Measurements from ENCODE around the gene AARS1. TPM values are rescaled to one million over a fixed set of nuclear protein-coding genes. Genes with fewer than 3 reads are reported as not detected.
"Not testable (repeated sequence)": the region's sequence is repeated elsewhere in the genome, so short reads cannot be mapped to it uniquely, and the experiment has no call there.

Gene AARS1
- total RNA-seq, 1 donor from 2014 or later = 297 TPM

- Mint-ChIP-seq H3K9me3 (ENCODE audit: unreplicated experiment) (no peaks in the 10 kb centered on the region), H3K27ac (ENCODE audit: unreplicated experiment) (peak overlapping the region; percentile 88), H3K4me1 (ENCODE audit: unreplicated experiment) (peaks cover 22% of the 10 kb centered on the region), H3K36me3 (ENCODE audit: unreplicated experiment) (peaks cover 36% of the 10 kb centered on the region), H3K4me3 (ENCODE audit: unreplicated experiment) (no peak overlapping the region), H3K27me3 (ENCODE audit: unreplicated experiment) (no peaks in the 10 kb centered on the region)
- TF ChIP-seq CTCF (IDR thresholded peaks at IDR 0.05) = peak; percentile 57
- peak; percentile 85 for DNase-seq (ENCODE audit: extremely low spot score, unreplicated experiment)
These were observed 36.8 kb downstream of the AARS1 start for GRCh38 chr16:70252355-70252988.

- H3K4me3 Mint-ChIP-seq (ENCODE audit: unreplicated experiment) = peak within 1 kb of the TSS; percentile 79
- peak; percentile 93 for TF ChIP-seq CTCF (IDR thresholded peaks at IDR 0.05)
- no peaks in the 10 kb centered on the region for H3K9me3 Mint-ChIP-seq (ENCODE audit: unreplicated experiment)
- peak; percentile 97 for DNase-seq (ENCODE audit: extremely low spot score, unreplicated experiment)
- peak within 1 kb of the TSS; percentile 88 for H3K27ac Mint-ChIP-seq (ENCODE audit: unreplicated experiment)
- peaks cover 32% of the 10 kb centered on the region for H3K36me3 Mint-ChIP-seq (ENCODE audit: unreplicated experiment)
- peaks cover 22% of the 10 kb centered on the region for H3K4me1 Mint-ChIP-seq (ENCODE audit: unreplicated experiment)
- no peaks in the 10 kb centered on the region for H3K27me3 Mint-ChIP-seq (ENCODE audit: unreplicated experiment)
These were observed 37.5 kb downstream of the AARS1 start, which contains the start of gene EXOSC6 for GRCh38 chr16:70251629-70252354. Gene EXOSC6, minus strand, starts transcription at chr16:70251940. Its CDS starts 40 bp downstream, at chr16:70251900.

GRCh38 chr16:70250748-70251628, 38.3 kb downstream of the AARS1 start:
- H3K27ac Mint-ChIP-seq (ENCODE audit: unreplicated experiment) = peak overlapping the region; percentile 64
- TF ChIP-seq CTCF (IDR thresholded peaks at IDR 0.05) = no peak
- peak overlapping the region; percentile 66 for H3K4me3 Mint-ChIP-seq (ENCODE audit: unreplicated experiment)
- peaks cover 22% of the 10 kb centered on the region for H3K4me1 Mint-ChIP-seq (ENCODE audit: unreplicated experiment)
- DNase-seq (ENCODE audit: extremely low spot score, unreplicated experiment) = no peak
- no peaks in the 10 kb centered on the region for H3K27me3 Mint-ChIP-seq (ENCODE audit: unreplicated experiment)
- no peaks in the 10 kb centered on the region for H3K9me3 Mint-ChIP-seq (ENCODE audit: unreplicated experiment)
- H3K36me3 Mint-ChIP-seq (ENCODE audit: unreplicated experiment) = peaks cover 28% of the 10 kb centered on the region

GRCh38 chr16:70249697-70250096, 39.6 kb downstream of the AARS1 start:
- not testable (repeated sequence) for H3K27me3 Mint-ChIP-seq (ENCODE audit: unreplicated experiment); DNase-seq (ENCODE audit: extremely low spot score, unreplicated experiment); H3K4me3 Mint-ChIP-seq (ENCODE audit: unreplicated experiment); H3K9me3 Mint-ChIP-seq (ENCODE audit: unreplicated experiment)
- Mint-ChIP-seq H3K4me1 (ENCODE audit: unreplicated experiment) (peaks cover 22% of the 10 kb centered on the region), H3K27ac (ENCODE audit: unreplicated experiment) (peak overlapping the region; percentile 24), H3K36me3 (ENCODE audit: unreplicated experiment) (peaks cover 25% of the 10 kb centered on the region)

DNA sequence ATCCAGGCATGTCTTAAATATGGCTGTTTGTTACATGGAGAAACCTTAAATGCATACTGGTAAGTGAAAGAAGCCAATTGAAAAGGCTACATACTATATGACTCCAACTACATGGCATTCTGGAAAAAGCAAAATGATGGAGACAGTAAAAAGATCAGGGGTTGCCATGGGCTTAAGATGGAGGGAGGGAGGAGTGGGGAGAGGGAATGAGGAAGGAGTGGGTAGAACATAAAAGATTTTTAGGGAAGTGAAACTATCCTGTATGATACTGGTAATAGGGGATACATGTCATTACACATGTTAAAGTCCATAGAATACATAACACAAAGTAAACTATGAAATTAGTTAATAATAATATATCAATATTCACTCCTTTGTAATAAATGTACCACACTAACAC, 50.5 kb downstream of the AARS1 start:
- not testable (repeated sequence) for H3K27me3 Mint-ChIP-seq (ENCODE audit: unreplicated experiment); DNase-seq (ENCODE audit: extremely low spot score, unreplicated experiment); H3K27ac Mint-ChIP-seq (ENCODE audit: unreplicated experiment); H3K4me1 Mint-ChIP-seq (ENCODE audit: unreplicated experiment); H3K9me3 Mint-ChIP-seq (ENCODE audit: unreplicated experiment); H3K4me3 Mint-ChIP-seq (ENCODE audit: unreplicated experiment)
- H3K36me3 Mint-ChIP-seq (ENCODE audit: unreplicated experiment) = peaks cover 15% of the 10 kb centered on the region

DNA sequence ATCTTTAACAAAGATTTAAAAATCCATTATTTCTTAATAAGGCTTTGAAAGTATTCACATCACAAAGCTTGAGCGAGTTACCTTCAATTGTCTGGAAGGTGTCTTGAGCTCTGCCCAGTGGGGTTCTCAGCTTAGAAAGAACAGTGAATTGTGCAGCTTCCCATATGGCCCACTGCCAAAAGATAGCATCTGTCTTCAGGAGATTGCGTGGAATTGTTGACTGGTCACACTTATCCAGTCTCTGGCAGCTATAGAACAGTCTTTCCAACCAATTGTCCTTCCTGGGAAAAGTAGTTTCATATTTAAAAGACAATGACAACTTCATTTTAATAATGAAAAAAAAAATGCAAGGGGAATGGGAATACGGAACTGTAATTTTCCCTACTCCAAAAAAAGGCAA, 57.5 kb downstream of the AARS1 start:
- not testable (repeated sequence) for H3K4me3 Mint-ChIP-seq (ENCODE audit: unreplicated experiment)

DNA sequence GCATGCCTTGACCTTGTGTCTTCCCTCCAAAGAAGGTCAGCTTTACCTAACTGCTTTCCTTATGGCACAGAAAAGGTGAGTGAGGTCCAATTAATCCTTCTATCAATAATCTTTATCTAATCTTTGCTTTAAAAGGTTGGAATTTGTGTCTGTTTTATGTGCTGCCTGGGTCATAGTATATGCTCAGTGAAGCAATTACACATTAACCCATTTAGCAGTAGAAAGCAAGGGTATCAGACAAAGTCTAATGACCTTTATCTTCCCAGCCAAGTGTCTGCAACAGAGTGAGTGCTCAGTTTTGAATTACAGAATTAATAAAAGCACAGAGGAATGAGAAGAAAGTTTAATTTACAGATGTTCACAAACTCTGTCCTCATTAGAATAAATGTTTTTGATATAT, 63.3 kb downstream of the AARS1 start:
- not testable (repeated sequence) for H3K9me3 Mint-ChIP-seq (ENCODE audit: unreplicated experiment); H3K27me3 Mint-ChIP-seq (ENCODE audit: unreplicated experiment); H3K4me3 Mint-ChIP-seq (ENCODE audit: unreplicated experiment); DNase-seq (ENCODE audit: extremely low spot score, unreplicated experiment); H3K27ac Mint-ChIP-seq (ENCODE audit: unreplicated experiment); H3K4me1 Mint-ChIP-seq (ENCODE audit: unreplicated experiment)
- H3K36me3 Mint-ChIP-seq (ENCODE audit: unreplicated experiment) = peaks cover 33% of the 10 kb centered on the region

More for the DNA sequence above, 57.5 kb downstream of the AARS1 start:
- not testable (repeated sequence) for DNase-seq (ENCODE audit: extremely low spot score, unreplicated experiment); H3K27me3 Mint-ChIP-seq (ENCODE audit: unreplicated experiment); H3K9me3 Mint-ChIP-seq (ENCODE audit: unreplicated experiment); H3K27ac Mint-ChIP-seq (ENCODE audit: unreplicated experiment); H3K4me1 Mint-ChIP-seq (ENCODE audit: unreplicated experiment)
- peaks cover 30% of the 10 kb centered on the region for H3K36me3 Mint-ChIP-seq (ENCODE audit: unreplicated experiment)

- H3K36me3 Mint-ChIP-seq (ENCODE audit: unreplicated experiment) = peaks cover 32% of the 10 kb centered on the region
- H3K4me1 Mint-ChIP-seq (ENCODE audit: unreplicated experiment); H3K27me3 Mint-ChIP-seq (ENCODE audit: unreplicated experiment); H3K27ac Mint-ChIP-seq (ENCODE audit: unreplicated experiment); H3K4me3 Mint-ChIP-seq (ENCODE audit: unreplicated experiment); H3K9me3 Mint-ChIP-seq (ENCODE audit: unreplicated experiment); DNase-seq (ENCODE audit: extremely low spot score, unreplicated experiment): not testable (repeated sequence)
These were observed 63.9 kb downstream of the AARS1 start for GRCh38 chr16:70225430-70225829.

DNA sequence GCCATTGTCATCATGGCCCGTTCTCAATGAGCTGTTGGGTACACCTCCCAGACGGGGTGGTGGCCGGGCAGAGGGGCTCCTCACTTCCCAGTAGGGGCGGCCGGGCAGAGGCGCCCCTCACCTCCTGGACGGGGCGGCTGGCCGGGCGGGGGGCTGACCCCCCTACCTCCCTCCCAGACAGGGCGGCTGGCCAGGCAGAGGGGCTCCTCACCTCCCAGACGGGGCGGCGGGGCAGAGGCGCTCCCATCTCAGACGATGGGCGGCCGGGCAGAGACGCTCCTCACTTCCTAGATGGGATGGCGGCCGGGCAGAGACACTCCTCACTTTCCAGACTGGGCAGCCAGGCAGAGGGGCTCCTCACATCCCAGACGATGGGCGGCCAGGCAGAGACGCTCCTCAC, 64.7 kb downstream of the AARS1 start:
- H3K9me3 Mint-ChIP-seq (ENCODE audit: unreplicated experiment); H3K4me3 Mint-ChIP-seq (ENCODE audit: unreplicated experiment); H3K4me1 Mint-ChIP-seq (ENCODE audit: unreplicated experiment); DNase-seq (ENCODE audit: extremely low spot score, unreplicated experiment); H3K27ac Mint-ChIP-seq (ENCODE audit: unreplicated experiment); H3K27me3 Mint-ChIP-seq (ENCODE audit: unreplicated experiment): not testable (repeated sequence)
- peaks cover 35% of the 10 kb centered on the region for H3K36me3 Mint-ChIP-seq (ENCODE audit: unreplicated experiment)

All from osteocyte (in vitro differentiated cells).